ENCODE results near the gene SKAP1.

The SKAP1 gene

GRCh38 chr17:48177816-48178215 is 252.2 kb downstream of the SKAP1 start:
- no peak for TF ChIP-seq SPI1 (IDR thresholded peaks at IDR 0.05; ENCODE audit: borderline replicate concordance, low read depth)
- no peak for TF ChIP-seq CTCF (IDR thresholded peaks at IDR 0.05; ENCODE audit: insufficient read depth, low read length)
- no peak for TF ChIP-seq GABPA (IDR thresholded peaks at IDR 0.05; ENCODE audit: low read depth)
- TF ChIP-seq REST (IDR thresholded peaks at IDR 0.05; ENCODE audit: insufficient replicate concordance, low read depth) = no peak
- no peak for TF ChIP-seq POLR2AphosphoS5 (IDR thresholded peaks at IDR 0.05; ENCODE audit: low read depth)
- H3K27me3 ChIP-seq (ENCODE audit: insufficient read depth, poor library complexity, severe bottlenecking) = peaks cover 23% of the 10 kb centered on the region
- H3K4me3 ChIP-seq (replicated peaks; ENCODE audit: insufficient read depth, low read length) = no peak overlapping the region
- H3K27ac ChIP-seq (replicated peaks) = no peak overlapping the region
- DNase-seq (ENCODE audit: low read depth in 1 of 2, low spot score in 1 of 2) = no peak

- no peak for DNase-seq (ENCODE audit: low read depth in 1 of 2, low spot score in 1 of 2)
- H3K4me3 ChIP-seq (replicated peaks; ENCODE audit: insufficient read depth, low read length) = no peak overlapping the region
- H3K27me3 ChIP-seq (ENCODE audit: insufficient read depth, poor library complexity, severe bottlenecking) = peaks cover 25% of the 10 kb centered on the region
- TF ChIP-seq SPI1 (IDR thresholded peaks at IDR 0.05; ENCODE audit: borderline replicate concordance, low read depth) (no peak), CTCF (IDR thresholded peaks at IDR 0.05; ENCODE audit: insufficient read depth, low read length) (no peak), GABPA (IDR thresholded peaks at IDR 0.05; ENCODE audit: low read depth) (no peak), REST (IDR thresholded peaks at IDR 0.05; ENCODE audit: insufficient replicate concordance, low read depth) (no peak), POLR2AphosphoS5 (IDR thresholded peaks at IDR 0.05; ENCODE audit: low read depth) (no peak)
- no peak overlapping the region for H3K27ac ChIP-seq (replicated peaks)
Measured at GRCh38 chr17:48176471-48176855, 253.6 kb downstream of the SKAP1 start.

GRCh38 chr17:48175692-48176470 is 254.1 kb downstream of the SKAP1 start:
- Histone ChIP-seq H3K4me3 (replicated peaks; ENCODE audit: insufficient read depth, low read length) (no peak overlapping the region), H3K27ac (replicated peaks) (no peak overlapping the region), H3K27me3 (ENCODE audit: insufficient read depth, poor library complexity, severe bottlenecking) (peaks cover 22% of the 10 kb centered on the region)
- TF ChIP-seq GABPA (IDR thresholded peaks at IDR 0.05; ENCODE audit: low read depth) = no peak
- no peak for TF ChIP-seq REST (IDR thresholded peaks at IDR 0.05; ENCODE audit: insufficient replicate concordance, low read depth)
- no peak for TF ChIP-seq POLR2AphosphoS5 (IDR thresholded peaks at IDR 0.05; ENCODE audit: low read depth)
- no peak for TF ChIP-seq SPI1 (IDR thresholded peaks at IDR 0.05; ENCODE audit: borderline replicate concordance, low read depth)
- TF ChIP-seq CTCF (IDR thresholded peaks at IDR 0.05; ENCODE audit: insufficient read depth, low read length) = no peak
- no peak for DNase-seq (ENCODE audit: low read depth in 1 of 2, low spot score in 1 of 2)

All from HL-60 (cell line).